ENCODE measurements around the gene CDK5RAP2.

CDK5RAP2 gene

DNA sequence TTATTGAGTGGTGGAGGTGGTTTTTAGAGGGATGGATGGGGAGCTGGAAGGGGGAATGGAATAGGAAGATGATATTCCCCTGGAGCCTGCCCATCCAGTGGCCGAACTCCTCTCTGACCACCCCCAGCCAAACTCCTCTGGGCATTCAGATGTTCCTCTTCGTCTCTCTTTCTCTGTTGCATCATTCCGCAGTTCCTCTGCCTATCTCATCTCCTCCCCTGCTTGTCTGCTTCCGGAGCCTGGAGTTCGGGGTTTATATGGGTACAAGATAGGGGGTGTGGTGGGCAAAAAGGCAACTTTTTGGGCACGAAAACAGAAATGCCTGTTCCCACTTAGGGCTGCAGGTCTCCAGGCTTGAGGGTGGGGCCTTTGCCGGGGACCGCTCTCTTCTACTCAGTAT, 12.2 kb upstream of the CDK5RAP2 start:
- Histone ChIP-seq H3K27ac (ENCODE audit: low read depth, low read length) (no peak overlapping the region), H3K9me3 (ENCODE audit: control insufficient read depth in 1 of 2, low read length in 2 of 2) (no peaks in the 10 kb centered on the region)

GRCh38 chr9:120587328-120587727, 7.4 kb upstream of the CDK5RAP2 start:
- H3K9me3 ChIP-seq (ENCODE audit: control insufficient read depth in 1 of 2, low read length in 2 of 2): no peaks in the 10 kb centered on the region
- no peak overlapping the region for H3K9ac ChIP-seq (ENCODE audit: low read depth in 1 of 2, low read length in 2 of 2)
- H3K36me3 ChIP-seq (ENCODE audit: control insufficient read depth in 1 of 2, insufficient read depth in 2 of 2, low read length in 2 of 2): no peaks in the 10 kb centered on the region

More for the DNA sequence above, 12.2 kb upstream of the CDK5RAP2 start:
- Histone ChIP-seq H3K36me3 (ENCODE audit: control insufficient read depth in 1 of 2, insufficient read depth in 2 of 2, low read length in 2 of 2) (no peaks in the 10 kb centered on the region), H3K27me3 (ENCODE audit: control insufficient read depth in 1 of 2, insufficient read depth in 2 of 2, low read length in 2 of 2) (no peaks in the 10 kb centered on the region), H3K4me3 (ENCODE audit: low read depth in 1 of 2, low read length in 2 of 2) (no peak overlapping the region), H3K9ac (ENCODE audit: low read depth in 1 of 2, low read length in 2 of 2) (no peak overlapping the region), H3K4me1 (ENCODE audit: control insufficient read depth in 1 of 2, insufficient read depth in 2 of 2, low read length in 2 of 2) (no peaks in the 10 kb centered on the region)

GRCh38 chr9:120583958-120584369, 4.0 kb upstream of the CDK5RAP2 start:
- no peak overlapping the region for H3K4me3 ChIP-seq (ENCODE audit: low read depth in 1 of 2, low read length in 2 of 2)
- H3K27me3 ChIP-seq (ENCODE audit: control insufficient read depth in 1 of 2, insufficient read depth in 2 of 2, low read length in 2 of 2): no peaks in the 10 kb centered on the region
- no peak overlapping the region for H3K27ac ChIP-seq (ENCODE audit: low read depth, low read length)
- H3K4me1 ChIP-seq (ENCODE audit: control insufficient read depth in 1 of 2, insufficient read depth in 2 of 2, low read length in 2 of 2): peaks cover 11 to 15% of the 10 kb centered on the region in 2 donors
- no peaks in the 10 kb centered on the region for H3K36me3 ChIP-seq (ENCODE audit: control insufficient read depth in 1 of 2, insufficient read depth in 2 of 2, low read length in 2 of 2)
- H3K9me3 ChIP-seq (ENCODE audit: control insufficient read depth in 1 of 2, low read length in 2 of 2): no peaks in the 10 kb centered on the region
- no peak overlapping the region for H3K9ac ChIP-seq (ENCODE audit: low read depth in 1 of 2, low read length in 2 of 2)

More at GRCh38 chr9:120587328-120587727, 7.4 kb upstream of the CDK5RAP2 start:
- H3K27me3 ChIP-seq (ENCODE audit: control insufficient read depth in 1 of 2, insufficient read depth in 2 of 2, low read length in 2 of 2): no peaks in the 10 kb centered on the region
- H3K4me3 ChIP-seq (ENCODE audit: low read depth in 1 of 2, low read length in 2 of 2): no peak overlapping the region
- peaks cover 0 to 6% of the 10 kb centered on the region in 2 donors for H3K4me1 ChIP-seq (ENCODE audit: control insufficient read depth in 1 of 2, insufficient read depth in 2 of 2, low read length in 2 of 2)
- H3K27ac ChIP-seq (ENCODE audit: low read depth, low read length): no peak overlapping the region

DNA sequence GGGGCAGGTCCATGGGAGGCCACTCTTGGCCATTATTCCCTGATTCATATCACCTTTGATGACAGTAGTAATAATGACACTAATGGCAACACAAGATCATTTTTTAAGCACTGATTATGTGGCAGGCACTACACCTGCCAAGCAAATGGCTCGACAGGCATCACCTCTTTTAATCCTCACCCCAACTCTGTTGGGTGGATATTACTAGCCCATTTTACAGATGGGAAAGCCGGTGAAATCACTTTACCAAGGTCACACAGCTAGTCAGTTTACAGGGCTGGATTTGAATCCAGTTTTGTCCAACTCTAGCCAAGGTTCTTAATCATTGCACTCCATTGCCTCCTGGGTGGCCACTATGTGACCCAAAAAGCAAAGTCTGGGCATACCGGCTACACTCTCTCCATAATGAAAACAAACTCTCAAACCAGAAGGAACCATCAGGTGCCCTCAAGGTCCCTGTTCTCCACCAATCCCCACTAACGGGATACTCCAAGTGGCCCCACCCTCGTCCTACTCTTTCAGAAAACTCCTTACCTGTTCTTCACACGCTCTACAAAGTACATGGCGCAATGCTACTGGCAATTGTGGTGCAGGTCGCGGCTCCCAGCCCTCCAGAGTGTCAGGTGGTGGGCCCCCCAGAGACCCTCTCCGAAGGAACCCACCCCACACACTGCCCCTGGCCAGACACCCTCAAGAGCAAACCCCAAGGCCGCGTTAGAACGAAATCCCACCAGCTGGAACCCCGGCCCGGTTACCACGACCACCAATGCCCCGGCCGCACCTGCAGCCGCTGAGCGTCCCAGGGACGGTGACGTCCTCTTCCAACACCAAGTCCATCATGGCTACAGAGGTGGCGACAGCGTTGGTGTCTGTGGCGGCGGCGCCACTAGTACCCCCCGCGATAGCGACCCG, 572 bp downstream of the CDK5RAP2 start:
- Histone ChIP-seq H3K27ac (ENCODE audit: low read depth, low read length) (no peak overlapping the region), H3K9ac (ENCODE audit: low read depth in 1 of 2, low read length in 2 of 2) (peak overlapping the region; percentile 79 to 82), H3K27me3 (ENCODE audit: control insufficient read depth in 1 of 2, insufficient read depth in 2 of 2, low read length in 2 of 2) (no peaks in the 10 kb centered on the region), H3K4me1 (ENCODE audit: control insufficient read depth in 1 of 2, insufficient read depth in 2 of 2, low read length in 2 of 2) (peaks cover 14 to 19% of the 10 kb centered on the region in 2 donors), H3K9me3 (ENCODE audit: control insufficient read depth in 1 of 2, low read length in 2 of 2) (no peaks in the 10 kb centered on the region), H3K4me3 (ENCODE audit: low read depth in 1 of 2, low read length in 2 of 2) (peak overlapping the region; percentile 92 to 97), H3K36me3 (ENCODE audit: control insufficient read depth in 1 of 2, insufficient read depth in 2 of 2, low read length in 2 of 2) (no peaks in the 10 kb centered on the region)

GRCh38 chr9:120574473-120574872, 5.5 kb downstream of the CDK5RAP2 start:
- H3K27ac ChIP-seq (ENCODE audit: low read depth, low read length): no peak overlapping the region
- H3K9ac ChIP-seq (ENCODE audit: low read depth in 1 of 2, low read length in 2 of 2): no peak overlapping the region
- H3K4me1 ChIP-seq (ENCODE audit: control insufficient read depth in 1 of 2, insufficient read depth in 2 of 2, low read length in 2 of 2): peaks cover 9% of the 10 kb centered on the region in 2 donors
- H3K36me3 ChIP-seq (ENCODE audit: control insufficient read depth in 1 of 2, insufficient read depth in 2 of 2, low read length in 2 of 2): peaks cover 9 to 24% of the 10 kb centered on the region in 2 donors
- H3K9me3 ChIP-seq (ENCODE audit: control insufficient read depth in 1 of 2, low read length in 2 of 2): no peaks in the 10 kb centered on the region
- no peak overlapping the region for H3K4me3 ChIP-seq (ENCODE audit: low read depth in 1 of 2, low read length in 2 of 2)
- no peaks in the 10 kb centered on the region for H3K27me3 ChIP-seq (ENCODE audit: control insufficient read depth in 1 of 2, insufficient read depth in 2 of 2, low read length in 2 of 2)

DNA sequence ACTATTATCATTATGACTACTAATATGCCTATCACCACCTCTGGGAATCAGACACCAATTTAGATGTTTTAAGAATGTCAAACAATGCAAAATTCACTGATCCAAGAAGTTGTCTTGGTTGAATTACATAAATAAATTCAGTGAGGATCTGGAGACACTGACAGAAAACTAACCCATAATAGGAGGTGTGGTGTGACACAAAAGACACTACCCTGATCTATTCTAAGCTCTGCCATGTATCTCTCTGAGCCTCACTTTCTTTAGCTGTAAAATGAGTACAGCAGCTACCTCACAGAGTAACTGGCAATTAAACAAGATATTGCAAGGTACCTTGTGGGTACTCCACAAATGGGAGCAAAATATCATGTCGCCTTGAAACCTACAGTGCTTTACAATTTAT, 7.5 kb downstream of the CDK5RAP2 start:
- Histone ChIP-seq H3K9me3 (ENCODE audit: control insufficient read depth in 1 of 2, low read length in 2 of 2) (no peaks in the 10 kb centered on the region), H3K9ac (ENCODE audit: low read depth in 1 of 2, low read length in 2 of 2) (no peak overlapping the region), H3K27ac (ENCODE audit: low read depth, low read length) (no peak overlapping the region), H3K27me3 (ENCODE audit: control insufficient read depth in 1 of 2, insufficient read depth in 2 of 2, low read length in 2 of 2) (no peaks in the 10 kb centered on the region), H3K36me3 (ENCODE audit: control insufficient read depth in 1 of 2, insufficient read depth in 2 of 2, low read length in 2 of 2) (peaks cover 13 to 44% of the 10 kb centered on the region in 2 donors), H3K4me3 (ENCODE audit: low read depth in 1 of 2, low read length in 2 of 2) (no peak overlapping the region), H3K4me1 (ENCODE audit: control insufficient read depth in 1 of 2, insufficient read depth in 2 of 2, low read length in 2 of 2) (no peaks in the 10 kb centered on the region)

DNA sequence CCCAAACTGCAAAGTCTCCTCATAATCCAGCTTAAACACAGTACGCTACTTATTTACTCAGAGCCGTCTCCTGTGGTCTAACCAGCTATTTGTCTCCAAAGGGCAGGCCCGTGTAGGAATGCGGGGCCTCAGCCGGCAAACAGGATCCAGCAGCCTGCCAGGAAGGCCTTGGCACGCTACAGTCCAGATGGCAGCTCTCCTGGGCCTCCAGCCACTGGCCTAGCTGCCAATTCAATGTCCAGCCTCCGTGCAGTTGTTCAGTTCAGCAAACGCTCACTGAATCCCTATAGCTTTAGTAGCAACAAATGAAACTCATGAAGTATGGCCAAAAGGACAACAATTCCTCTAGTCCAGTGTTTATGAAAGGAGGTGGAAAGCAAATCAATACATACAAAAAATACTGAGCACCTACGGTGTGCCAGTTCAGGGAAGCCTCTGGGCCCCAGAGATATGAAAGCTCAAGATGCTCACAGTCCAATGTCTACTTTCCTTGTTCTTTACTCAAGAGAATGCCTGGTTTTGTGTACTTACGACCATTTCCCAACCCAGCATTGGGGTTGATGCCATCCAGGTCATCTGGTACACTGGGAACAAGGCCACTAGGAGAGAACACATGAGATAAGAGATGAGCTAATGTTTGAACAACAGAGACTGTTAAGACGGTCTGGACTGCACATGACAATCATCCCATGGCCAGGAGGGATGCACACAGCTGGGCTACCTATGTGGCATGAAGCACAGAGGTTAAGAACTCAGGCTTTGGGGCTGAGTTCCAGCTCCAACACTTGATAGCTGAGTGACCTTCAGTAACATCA, 8.3 kb downstream of the CDK5RAP2 start:
- no peaks in the 10 kb centered on the region for H3K27me3 ChIP-seq (ENCODE audit: control insufficient read depth in 1 of 2, insufficient read depth in 2 of 2, low read length in 2 of 2)
- no peaks in the 10 kb centered on the region for H3K9me3 ChIP-seq (ENCODE audit: control insufficient read depth in 1 of 2, low read length in 2 of 2)
- H3K27ac ChIP-seq (ENCODE audit: low read depth, low read length): no peak overlapping the region
- H3K9ac ChIP-seq (ENCODE audit: low read depth in 1 of 2, low read length in 2 of 2): no peak overlapping the region
- no peaks in the 10 kb centered on the region for H3K4me1 ChIP-seq (ENCODE audit: control insufficient read depth in 1 of 2, insufficient read depth in 2 of 2, low read length in 2 of 2)
- H3K36me3 ChIP-seq (ENCODE audit: control insufficient read depth in 1 of 2, insufficient read depth in 2 of 2, low read length in 2 of 2): peaks cover 14 to 52% of the 10 kb centered on the region in 2 donors
- H3K4me3 ChIP-seq (ENCODE audit: low read depth in 1 of 2, low read length in 2 of 2): no peak overlapping the region

GRCh38 chr9:120570296-120570695, 9.7 kb downstream of the CDK5RAP2 start:
- Histone ChIP-seq H3K9ac (ENCODE audit: low read depth in 1 of 2, low read length in 2 of 2) (no peak overlapping the region), H3K27ac (ENCODE audit: low read depth, low read length) (no peak overlapping the region), H3K4me3 (ENCODE audit: low read depth in 1 of 2, low read length in 2 of 2) (no peak overlapping the region), H3K27me3 (ENCODE audit: control insufficient read depth in 1 of 2, insufficient read depth in 2 of 2, low read length in 2 of 2) (no peaks in the 10 kb centered on the region), H3K4me1 (ENCODE audit: control insufficient read depth in 1 of 2, insufficient read depth in 2 of 2, low read length in 2 of 2) (no peaks in the 10 kb centered on the region), H3K9me3 (ENCODE audit: control insufficient read depth in 1 of 2, low read length in 2 of 2) (no peaks in the 10 kb centered on the region), H3K36me3 (ENCODE audit: control insufficient read depth in 1 of 2, insufficient read depth in 2 of 2, low read length in 2 of 2) (peaks cover 19 to 61% of the 10 kb centered on the region in 2 donors)

- H3K27me3 ChIP-seq (ENCODE audit: control insufficient read depth in 1 of 2, insufficient read depth in 2 of 2, low read length in 2 of 2): no peaks in the 10 kb centered on the region
- H3K36me3 ChIP-seq (ENCODE audit: control insufficient read depth in 1 of 2, insufficient read depth in 2 of 2, low read length in 2 of 2): peaks cover 19 to 67% of the 10 kb centered on the region in 2 donors
- H3K9me3 ChIP-seq (ENCODE audit: control insufficient read depth in 1 of 2, low read length in 2 of 2): no peaks in the 10 kb centered on the region
- H3K27ac ChIP-seq (ENCODE audit: low read depth, low read length): no peak overlapping the region
- no peak overlapping the region for H3K9ac ChIP-seq (ENCODE audit: low read depth in 1 of 2, low read length in 2 of 2)
- no peak overlapping the region for H3K4me3 ChIP-seq (ENCODE audit: low read depth in 1 of 2, low read length in 2 of 2)
- H3K4me1 ChIP-seq (ENCODE audit: control insufficient read depth in 1 of 2, insufficient read depth in 2 of 2, low read length in 2 of 2): no peaks in the 10 kb centered on the region
These were observed 10.4 kb downstream of the CDK5RAP2 start for GRCh38 chr9:120569556-120569955.

DNA sequence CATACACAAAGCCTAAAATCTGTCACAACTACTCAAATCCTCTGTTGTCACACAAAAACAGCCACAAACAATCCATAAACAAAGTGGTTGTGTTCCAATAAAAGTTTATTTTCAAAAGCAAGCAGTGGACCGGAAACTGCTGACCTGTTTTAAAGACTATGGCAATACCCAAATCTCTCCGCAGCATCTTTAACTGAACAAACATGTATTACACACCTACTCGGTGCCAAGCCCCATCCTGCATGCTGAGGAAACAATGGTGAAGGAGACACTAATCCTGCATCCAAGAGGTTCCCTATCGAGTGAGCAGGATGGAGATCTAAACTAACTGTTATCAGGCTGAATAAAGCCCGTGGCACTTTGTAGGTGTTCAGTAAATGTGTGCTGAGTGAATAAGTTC, 11.2 kb downstream of the CDK5RAP2 start:
- Histone ChIP-seq H3K27me3 (ENCODE audit: control insufficient read depth in 1 of 2, insufficient read depth in 2 of 2, low read length in 2 of 2) (no peaks in the 10 kb centered on the region), H3K36me3 (ENCODE audit: control insufficient read depth in 1 of 2, insufficient read depth in 2 of 2, low read length in 2 of 2) (peaks cover 19 to 69% of the 10 kb centered on the region in 2 donors), H3K4me3 (ENCODE audit: low read depth in 1 of 2, low read length in 2 of 2) (no peak overlapping the region), H3K4me1 (ENCODE audit: control insufficient read depth in 1 of 2, insufficient read depth in 2 of 2, low read length in 2 of 2) (no peaks in the 10 kb centered on the region), H3K27ac (ENCODE audit: low read depth, low read length) (no peak overlapping the region), H3K9me3 (ENCODE audit: control insufficient read depth in 1 of 2, low read length in 2 of 2) (no peaks in the 10 kb centered on the region), H3K9ac (ENCODE audit: low read depth in 1 of 2, low read length in 2 of 2) (no peak overlapping the region)

Data from duodenal mucosa (tissue), 2 donors.